Peyer's patch (tissue), 4 donors: ENCODE data around the gene NDST1.

Experiments
- CTCF ChIP-seq, 6 experiments: fragments of 450-650 bp in 4 of 6; fragments of 200-600 bp in 2 of 6; sonication (generic) in 1 of 6; IDR thresholded peaks; one replicate each; pipeline ENCODE4 v1.5.1; 2017 to 2019; ENCODE audit warnings: antibody characterized with exemption in 6 of 6, mild to moderate bottlenecking in 3 of 6, moderate library complexity in 1 of 6
- POLR2A ChIP-seq, 2 donors: fragments of 450-650 bp; IDR thresholded peaks; one replicate each; pipeline ENCODE4 v1.5.1; 2017; ENCODE audit warnings: antibody characterized with exemption in 2 of 2, mild to moderate bottlenecking in 2 of 2, moderate library complexity in 2 of 2

GRCh38 chr5:150604894-150605440 is 97.0 kb downstream of the NDST1 start:
- TF ChIP-seq POLR2A (IDR thresholded peaks at IDR 0.05) (no peak), CTCF (IDR thresholded peaks at IDR 0.05) (no peak)
